Fibroblast of lung (primary cell): ENCODE data around the gene MCEMP1. TPM values are rescaled to one million over a fixed set of nuclear protein-coding genes. Genes with fewer than 3 reads are reported as not detected.

Source experiments
- DNase-seq, 2 donors: peaks; one replicate each; pipeline versions ENCODE4 v3.0.0 to v3.0.0-alpha.2; 2010; ENCODE audit warnings: low read depth in 2 of 2
- H2AFZ ChIP-seq: 2 replicates; pipeline ENCODE4 v1.5.1; 2012; ENCODE audit warnings: low read length, control low read depth, inconsistent platforms
- H3K27ac ChIP-seq: 2 replicates; pipeline ENCODE4 v1.5.1; 2011; ENCODE audit warnings: low read length, control low read depth; ENCODE audit not compliant: insufficient read depth
- H3K27me3 ChIP-seq: 2 replicates; pipeline ENCODE4 v1.5.1; 2011; ENCODE audit warnings: mild to moderate bottlenecking, low read length; ENCODE audit not compliant: control insufficient read depth, insufficient read depth
- H3K36me3 ChIP-seq: 2 replicates; pipeline ENCODE4 v1.5.1; 2011; ENCODE audit warnings: low read length; ENCODE audit not compliant: control insufficient read depth, insufficient read depth
- H3K4me1 ChIP-seq: 2 replicates; pipeline ENCODE4 v1.5.1; 2011; ENCODE audit warnings: low read length; ENCODE audit not compliant: control insufficient read depth, insufficient read depth; ENCODE audit errors: extremely low read depth
- H3K4me2 ChIP-seq: 2 replicates; pipeline ENCODE4 v1.5.1; 2011; ENCODE audit warnings: low read length, control low read depth; ENCODE audit not compliant: insufficient read depth; ENCODE audit errors: extremely low read depth
- H3K4me3 ChIP-seq, 4 experiments: fragments of 200-600 bp in 1 of 4; sonication (generic) in 1 of 4; replicated peaks in 1 of 4; 2 replicates each; pipeline ENCODE4 v1.5.1; 2011 to 2016; ENCODE audit warnings: low read length in 4 of 4, low read depth in 3 of 4, mild to moderate bottlenecking in 3 of 4, control low read depth in 2 of 4, inconsistent platforms in 1 of 4, mixed read lengths in 1 of 4; ENCODE audit not compliant: insufficient read depth in 1 of 4; ENCODE audit errors: control extremely low read depth in 1 of 4
- H3K79me2 ChIP-seq: 2 replicates; pipeline ENCODE4 v1.5.1; 2012; ENCODE audit warnings: mild to moderate bottlenecking, low read length, inconsistent platforms; ENCODE audit not compliant: control insufficient read depth, insufficient read depth
- H3K9ac ChIP-seq: 2 replicates; pipeline ENCODE4 v1.5.1; 2011; ENCODE audit warnings: mild to moderate bottlenecking, low read length, control low read depth; ENCODE audit not compliant: insufficient read depth
- H3K9me3 ChIP-seq: 2 replicates; pipeline ENCODE4 v1.5.1; 2012; ENCODE audit warnings: low read depth, low read length; ENCODE audit not compliant: control insufficient read depth, insufficient read depth
- H4K20me1 ChIP-seq: 2 replicates; pipeline ENCODE4 v1.5.1; 2011; ENCODE audit warnings: low read length; ENCODE audit not compliant: control insufficient read depth, insufficient read depth; ENCODE audit errors: extremely low read depth
- CTCF ChIP-seq, 2 donors: IDR thresholded peaks in 1 of 2; conservative IDR thresholded peaks in 1 of 2; 1 replicate in 1 of 2; 2 replicates in 1 of 2; pipeline ENCODE4 v1.5.1; 2011 to 2012; ENCODE audit warnings: low read length in 2 of 2, control low read depth in 1 of 2, inconsistent platforms in 1 of 2, low read depth in 1 of 2, mild to moderate bottlenecking in 1 of 2
- EZH2 ChIP-seq: IDR thresholded peaks from 2 replicates; pipeline ENCODE4 v1.5.1; 2012; ENCODE audit warnings: low read length, control low read depth, mild to moderate bottlenecking; ENCODE audit errors: missing control alignments
- polyA plus RNA-seq, 2 donors: library from polyadenylated mRNA; depleted of rRNA in 1 of 2; stranded (reverse) in 1 of 2; unstranded in 1 of 2; fragments of >200 nt; gene quantifications; 2 replicates each; pipeline ENCODE4 v1.2.1, GENCODE V29; 2011 to 2012; ENCODE audit warnings: missing spikeins in 1 of 2
- total RNA-seq: library from RNA; depleted of rRNA; stranded (reverse); fragments of >200 nt; gene quantifications from 2 replicates; pipeline ENCODE4 v1.2.1, GENCODE V29; 2014

The MCEMP1 gene
- total and polyA plus RNA-seq, 2 donors (not counting 1 experiment from before 2014, with no cell fraction given): not detected

DNA sequence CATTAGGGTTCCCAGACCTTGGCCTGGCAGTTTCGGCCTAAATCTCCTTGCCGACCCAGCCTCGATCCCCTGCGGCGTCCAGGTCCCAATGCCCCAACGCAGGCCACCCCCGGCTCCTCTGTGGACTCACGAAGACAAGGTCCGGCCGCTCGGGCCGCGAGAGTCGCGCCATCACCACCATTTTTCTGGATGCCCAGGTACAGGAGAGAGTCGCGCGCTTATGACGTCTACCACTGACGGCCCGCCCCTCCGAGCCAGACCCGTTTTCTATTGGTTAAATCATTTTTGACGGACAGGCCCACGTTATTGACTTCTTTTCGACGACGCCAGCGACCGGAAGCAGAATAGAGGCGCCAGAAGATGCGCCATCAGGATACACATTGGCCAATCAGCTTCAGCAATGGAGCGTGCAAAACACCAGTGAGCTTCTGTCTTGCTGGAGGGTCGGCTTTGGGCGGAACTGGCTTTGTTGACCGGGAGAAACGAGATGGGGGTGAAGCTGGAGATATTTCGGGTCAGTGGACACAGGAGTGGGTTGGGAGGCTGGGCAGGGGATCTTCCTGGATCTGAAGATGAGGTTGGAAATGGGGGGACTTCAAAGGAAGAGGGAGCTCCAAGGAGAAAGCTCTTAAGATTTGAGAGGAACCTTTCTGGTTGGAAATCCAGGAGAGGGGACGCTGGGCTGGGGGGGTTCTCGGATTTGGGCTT lies 47.4 kb upstream of the MCEMP1 start, which contains the start of the genes PET100 and XAB2:
TSS of gene PET100 (plus strand) at position 447 of the 708 bp plus-strand sequence. CDS start at position 488, 41 bp downstream.
TSS of gene XAB2 (minus strand) at position 199 of the 708 bp plus-strand sequence. CDS start at position 181, 18 bp downstream.
- peaks cover 9% of the 10 kb centered on the region for H3K4me1 ChIP-seq
- TF ChIP-seq CTCF (conservative IDR thresholded peaks at IDR 0.05 in 1 of 2, IDR thresholded peaks at IDR 0.05 in 1 of 2; ENCODE audit: low read depth in 1 of 2, low read length in 2 of 2) (no peak), EZH2 (no peak)
- H3K27ac ChIP-seq: peak within 1 kb of the TSS; percentile 98
- H3K4me3 ChIP-seq: peak within 1 kb of the TSS; percentile 92 to 100 (median 98)
- H3K79me2 ChIP-seq: peaks cover 45% of the 10 kb centered on the region
- DNase-seq: peak; percentile 97 to 99
- H3K9ac ChIP-seq: peak within 1 kb of the TSS; percentile 97
- peak within 1 kb of the TSS; percentile 99 for H3K4me2 ChIP-seq
- H2AFZ ChIP-seq: peak within 1 kb of the TSS; percentile 60
- no peaks in the 10 kb centered on the region for H3K9me3 ChIP-seq
- no peaks in the 10 kb centered on the region for H4K20me1 ChIP-seq
- H3K36me3 ChIP-seq: peaks cover 9% of the 10 kb centered on the region
- H3K27me3 ChIP-seq: no peaks in the 10 kb centered on the region

- no peaks in the 10 kb centered on the region for H3K9me3 ChIP-seq
- H3K27ac ChIP-seq: no peak overlapping the region
- TF ChIP-seq CTCF (conservative IDR thresholded peaks at IDR 0.05 in 1 of 2, IDR thresholded peaks at IDR 0.05 in 1 of 2; ENCODE audit: low read depth in 1 of 2, low read length in 2 of 2) (no peak), EZH2 (no peak)
- H3K9ac ChIP-seq: no peak overlapping the region
- peaks cover 40% of the 10 kb centered on the region for H3K79me2 ChIP-seq
- H4K20me1 ChIP-seq: no peaks in the 10 kb centered on the region
- peaks cover 6% of the 10 kb centered on the region for H3K27me3 ChIP-seq
- H3K4me1 ChIP-seq: peaks cover 9% of the 10 kb centered on the region
- no peak overlapping the region for H3K4me2 ChIP-seq
- H3K36me3 ChIP-seq: no peaks in the 10 kb centered on the region
- H2AFZ ChIP-seq: no peak overlapping the region
- no peak for DNase-seq
- no peak overlapping the region for H3K4me3 ChIP-seq
These were observed 45.3 kb upstream of the MCEMP1 start for GRCh38 chr19:7631577-7631976.

GRCh38 chr19:7632340-7633203 lies 44.3 kb upstream of the MCEMP1 start:
- H3K27ac ChIP-seq: no peak overlapping the region
- no peak overlapping the region for H3K4me3 ChIP-seq
- no peak overlapping the region for H3K9ac ChIP-seq
- peaks cover 30% of the 10 kb centered on the region for H3K79me2 ChIP-seq
- H2AFZ ChIP-seq: no peak overlapping the region
- DNase-seq: no peak
- peaks cover 8% of the 10 kb centered on the region for H3K27me3 ChIP-seq
- H3K4me1 ChIP-seq: peaks cover 9% of the 10 kb centered on the region
- no peaks in the 10 kb centered on the region for H3K9me3 ChIP-seq
- no peak for TF ChIP-seq EZH2
- TF ChIP-seq CTCF (conservative IDR thresholded peaks at IDR 0.05 in 1 of 2, IDR thresholded peaks at IDR 0.05 in 1 of 2; ENCODE audit: low read depth in 1 of 2, low read length in 2 of 2): no peak
- no peaks in the 10 kb centered on the region for H4K20me1 ChIP-seq
- no peaks in the 10 kb centered on the region for H3K36me3 ChIP-seq
- H3K4me2 ChIP-seq: no peak overlapping the region
